LNCAP (cell line): ENCODE measurements around the gene EIF2D.

Experiments used
- TF ChIP-seq, protein P1 (sequence below): fragments of 450-650 bp; IDR thresholded peaks from 2 replicates; pipeline ENCODE4 v1.5.1; 2017; ENCODE audit warnings: mild to moderate bottlenecking

Gene EIF2D

DNA sequence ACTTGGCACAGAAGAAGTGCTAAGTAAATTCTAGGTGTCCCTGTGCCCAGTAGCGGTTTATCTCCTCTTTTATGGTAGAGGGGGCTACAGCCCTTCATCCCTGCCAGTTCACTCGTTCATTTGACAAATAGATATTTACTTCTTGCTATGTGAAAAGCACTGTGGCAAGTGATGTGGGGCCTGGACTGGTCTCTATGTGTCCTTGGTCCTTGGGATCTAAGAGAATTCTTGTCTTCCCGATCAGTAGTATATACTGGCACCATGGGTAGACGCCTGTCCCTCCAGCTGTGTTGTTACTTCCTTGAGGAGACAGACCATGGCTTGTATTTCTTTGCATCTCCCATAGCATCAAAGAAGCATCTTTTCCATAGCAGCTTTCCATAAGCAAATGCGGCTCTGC is 29.7 kb downstream of the EIF2D start:
- TF ChIP-seq, protein P1, sequence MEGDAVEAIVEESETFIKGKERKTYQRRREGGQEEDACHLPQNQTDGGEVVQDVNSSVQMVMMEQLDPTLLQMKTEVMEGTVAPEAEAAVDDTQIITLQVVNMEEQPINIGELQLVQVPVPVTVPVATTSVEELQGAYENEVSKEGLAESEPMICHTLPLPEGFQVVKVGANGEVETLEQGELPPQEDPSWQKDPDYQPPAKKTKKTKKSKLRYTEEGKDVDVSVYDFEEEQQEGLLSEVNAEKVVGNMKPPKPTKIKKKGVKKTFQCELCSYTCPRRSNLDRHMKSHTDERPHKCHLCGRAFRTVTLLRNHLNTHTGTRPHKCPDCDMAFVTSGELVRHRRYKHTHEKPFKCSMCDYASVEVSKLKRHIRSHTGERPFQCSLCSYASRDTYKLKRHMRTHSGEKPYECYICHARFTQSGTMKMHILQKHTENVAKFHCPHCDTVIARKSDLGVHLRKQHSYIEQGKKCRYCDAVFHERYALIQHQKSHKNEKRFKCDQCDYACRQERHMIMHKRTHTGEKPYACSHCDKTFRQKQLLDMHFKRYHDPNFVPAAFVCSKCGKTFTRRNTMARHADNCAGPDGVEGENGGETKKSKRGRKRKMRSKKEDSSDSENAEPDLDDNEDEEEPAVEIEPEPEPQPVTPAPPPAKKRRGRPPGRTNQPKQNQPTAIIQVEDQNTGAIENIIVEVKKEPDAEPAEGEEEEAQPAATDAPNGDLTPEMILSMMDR, result no peak

DNA sequence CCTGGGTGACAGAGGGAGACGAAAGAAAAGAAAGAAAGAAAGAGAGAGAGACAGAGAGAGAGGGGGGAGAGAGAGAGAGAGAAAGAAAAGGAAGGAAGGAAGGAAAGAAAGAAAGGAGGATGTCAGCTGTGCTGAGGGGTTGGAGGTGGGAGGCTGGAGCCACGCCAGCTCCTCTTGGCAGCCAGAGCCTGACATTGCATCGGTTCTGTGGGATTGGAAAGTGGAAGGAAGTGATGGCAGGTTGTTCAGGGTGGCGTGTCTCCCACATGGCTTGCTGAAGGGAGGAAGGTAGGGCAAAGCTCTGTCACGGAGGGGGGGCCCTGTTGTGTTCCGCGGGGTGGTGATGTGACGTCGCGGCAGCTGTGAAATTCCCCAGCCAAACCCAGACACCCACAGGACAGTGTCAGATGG is 30.7 kb downstream of the EIF2D start:
- TF ChIP-seq, protein P1, result no peak

DNA sequence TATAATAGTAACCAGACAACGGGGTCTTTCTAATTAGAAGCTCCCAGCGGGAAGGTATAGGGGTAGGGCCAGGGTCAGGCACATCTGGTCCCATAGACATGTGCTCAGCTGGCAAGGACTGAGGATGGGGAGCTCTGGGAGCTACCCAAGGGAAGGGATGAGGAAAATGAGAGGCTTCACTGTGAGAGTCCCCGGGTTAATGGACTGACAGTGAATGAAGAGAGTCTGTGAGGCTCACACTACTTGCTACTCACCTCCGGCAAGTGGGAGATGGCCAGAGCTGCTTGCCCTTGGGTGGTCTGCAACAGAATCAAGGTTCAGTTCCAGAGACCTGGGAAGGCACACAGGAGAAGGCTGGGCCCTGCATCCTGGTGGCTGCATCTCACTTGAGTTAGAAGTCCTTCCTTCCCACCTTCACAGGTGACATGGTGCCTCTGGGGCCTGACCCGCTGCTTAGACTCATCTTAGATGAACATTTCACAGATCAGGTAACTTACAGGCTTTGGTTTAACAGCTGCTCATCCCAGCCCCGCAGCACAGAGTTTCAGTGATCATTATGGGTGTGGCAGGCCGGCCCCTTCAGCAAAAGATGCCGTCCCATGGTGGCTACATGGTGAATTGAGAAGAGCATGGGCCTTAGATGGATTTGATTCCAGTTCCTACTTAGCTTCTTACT is 31.7 kb downstream of the EIF2D start:
- TF ChIP-seq, protein P1, result no peak

DNA sequence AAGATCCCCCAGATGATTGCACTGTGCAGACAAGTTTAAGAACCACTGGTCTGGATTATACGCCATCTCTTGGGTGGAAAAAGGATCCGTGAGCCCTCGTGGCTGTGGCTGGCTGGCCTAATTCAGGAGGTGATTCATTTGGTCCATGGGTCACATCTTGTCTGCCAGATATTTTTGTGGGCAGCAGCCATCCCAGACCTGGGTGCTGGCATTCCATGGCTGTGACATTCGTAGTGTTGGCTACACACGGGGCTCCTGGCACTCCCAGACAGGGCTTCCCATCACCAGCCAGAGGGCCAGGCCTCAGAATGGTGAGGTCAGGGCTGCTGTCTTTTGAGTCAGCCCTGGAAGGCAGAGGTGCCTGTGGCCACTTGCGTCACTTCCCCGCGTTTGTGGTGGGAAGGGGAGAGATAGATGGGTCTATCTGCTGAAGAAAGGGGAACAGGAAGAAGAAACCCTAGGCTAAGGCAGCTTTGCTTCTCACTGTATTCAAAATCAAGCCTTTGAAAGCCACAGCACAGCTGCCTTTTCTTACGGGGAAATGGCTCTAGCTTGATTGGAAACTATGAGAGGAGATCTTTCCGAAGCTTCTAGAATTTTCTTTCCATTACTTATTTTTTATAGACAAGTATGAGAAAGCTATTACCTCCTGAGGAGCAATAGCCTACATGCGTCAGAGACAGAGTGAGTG is 32.4 kb downstream of the EIF2D start:
- TF ChIP-seq, protein P1, result no peak

DNA sequence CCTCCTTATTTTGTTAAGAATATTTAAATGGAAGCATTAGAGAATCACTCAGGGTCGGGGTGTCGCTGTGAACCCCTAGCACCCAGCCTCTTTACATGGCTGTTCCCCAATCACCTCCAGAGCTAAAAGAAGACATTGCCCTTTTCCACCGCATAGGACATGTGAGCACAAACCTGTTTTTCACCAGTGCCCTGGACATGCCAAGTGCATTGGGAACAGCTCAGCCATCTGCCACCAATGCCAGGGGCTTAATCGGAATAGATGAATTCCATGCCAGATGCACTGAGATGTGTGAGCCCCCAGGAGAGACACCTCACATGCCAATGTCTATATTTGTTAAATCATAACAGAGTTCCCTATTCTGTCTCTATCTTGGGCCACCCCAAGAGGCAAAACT is 33.3 kb downstream of the EIF2D start:
- TF ChIP-seq, protein P1, result no peak

DNA sequence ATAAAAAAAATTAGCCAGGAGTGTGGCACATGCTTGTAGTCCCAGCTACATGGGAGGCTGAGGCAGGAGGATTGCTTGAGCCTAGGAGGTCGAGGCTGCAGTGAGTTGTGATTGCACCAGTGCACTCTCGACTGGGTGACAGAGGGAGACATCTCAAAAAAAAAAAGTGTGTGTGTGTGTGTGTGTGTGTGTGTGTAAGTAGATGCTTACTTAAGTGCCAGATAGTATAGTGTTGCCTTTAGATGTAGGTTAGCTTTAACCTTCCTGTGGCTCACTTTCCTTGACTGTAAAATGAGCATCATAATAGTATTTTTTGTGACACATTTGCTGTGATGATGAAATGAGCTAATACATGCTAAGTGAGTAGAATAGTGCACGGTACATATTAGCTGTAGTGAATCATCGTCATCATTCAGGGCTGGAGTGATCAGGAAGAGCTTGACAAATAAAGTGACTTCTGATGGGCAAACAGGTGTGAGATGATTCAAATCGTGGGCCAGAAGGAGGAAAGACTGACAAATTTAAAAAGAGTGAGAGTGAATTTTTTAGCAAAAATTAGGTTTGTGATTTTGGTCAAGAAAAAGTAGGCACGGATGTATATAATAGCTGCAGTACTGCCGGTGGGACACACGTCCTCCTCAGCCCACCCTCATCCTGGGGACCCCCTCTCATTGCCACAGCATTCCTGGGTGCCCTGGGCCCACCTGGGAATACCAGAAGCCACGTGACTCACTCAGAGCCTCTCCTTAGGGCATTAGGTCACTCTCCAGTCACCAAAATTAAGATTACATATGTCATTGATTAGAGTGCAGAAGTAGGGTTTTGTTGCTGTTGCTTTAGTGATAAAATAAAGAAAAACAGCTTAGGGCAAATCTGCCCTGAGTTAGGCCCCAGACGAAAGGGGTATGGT is 33.9 kb downstream of the EIF2D start:
- TF ChIP-seq, protein P1, result no peak

DNA sequence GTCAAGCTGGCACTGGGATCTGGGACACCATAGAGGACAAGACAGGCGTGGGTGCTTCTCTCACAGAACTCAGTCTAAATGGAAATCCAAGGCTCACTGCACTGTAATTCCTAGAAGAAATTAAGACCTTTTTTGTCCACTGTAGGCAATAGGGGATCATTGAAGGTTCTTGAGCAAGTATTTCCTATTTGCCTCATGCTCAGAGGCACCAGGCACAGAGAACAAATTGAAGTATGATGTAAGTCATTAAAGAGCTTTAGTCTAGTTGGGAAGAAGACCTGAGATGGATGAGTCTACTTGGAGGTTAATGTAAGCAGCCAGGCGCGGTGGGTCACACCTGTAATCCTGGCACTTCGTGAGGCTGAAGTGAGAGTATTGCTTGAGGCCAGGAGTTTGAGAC is 34.6 kb downstream of the EIF2D start:
- TF ChIP-seq, protein P1, result no peak
